Upper lobe of left lung (tissue), 4 donors: Measurements from ENCODE around the gene MOXD1.

Experiments
- POLR2A ChIP-seq, 4 donors: fragments of 450-650 bp; IDR thresholded peaks; one replicate each; pipeline ENCODE4 v1.5.1; 2016 to 2017; ENCODE audit warnings: antibody characterized with exemption in 4 of 4, mild to moderate bottlenecking in 2 of 4
- TF ChIP-seq, protein P1 (sequence below), 6 experiments: fragments of 450-650 bp in 4 of 6; fragments of 200-600 bp in 2 of 6; sonication (generic) in 2 of 6; IDR thresholded peaks; one replicate each; pipeline ENCODE4 v1.5.1; 2016 to 2019; ENCODE audit warnings: antibody characterized with exemption in 6 of 6

DNA sequence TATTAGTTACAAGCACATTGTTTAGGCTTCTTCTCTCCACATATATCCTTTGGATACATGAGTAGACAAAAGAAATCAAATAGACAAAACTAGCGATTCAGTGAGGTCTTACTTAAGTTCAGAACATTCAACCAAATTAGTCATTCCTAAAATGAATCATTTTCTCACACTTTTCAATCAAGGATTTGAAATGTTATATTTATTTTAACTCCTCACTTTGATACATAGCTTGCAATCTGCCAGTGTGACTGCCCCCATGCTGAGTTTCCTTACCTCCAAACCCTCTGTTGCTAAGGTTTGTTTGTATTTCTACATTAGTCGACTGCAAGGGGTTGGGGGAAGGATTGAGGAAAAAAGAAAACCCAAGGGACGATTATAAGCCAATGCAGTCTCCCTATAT, 3.5 kb upstream of the MOXD1 start:
- TF ChIP-seq, protein P1, sequence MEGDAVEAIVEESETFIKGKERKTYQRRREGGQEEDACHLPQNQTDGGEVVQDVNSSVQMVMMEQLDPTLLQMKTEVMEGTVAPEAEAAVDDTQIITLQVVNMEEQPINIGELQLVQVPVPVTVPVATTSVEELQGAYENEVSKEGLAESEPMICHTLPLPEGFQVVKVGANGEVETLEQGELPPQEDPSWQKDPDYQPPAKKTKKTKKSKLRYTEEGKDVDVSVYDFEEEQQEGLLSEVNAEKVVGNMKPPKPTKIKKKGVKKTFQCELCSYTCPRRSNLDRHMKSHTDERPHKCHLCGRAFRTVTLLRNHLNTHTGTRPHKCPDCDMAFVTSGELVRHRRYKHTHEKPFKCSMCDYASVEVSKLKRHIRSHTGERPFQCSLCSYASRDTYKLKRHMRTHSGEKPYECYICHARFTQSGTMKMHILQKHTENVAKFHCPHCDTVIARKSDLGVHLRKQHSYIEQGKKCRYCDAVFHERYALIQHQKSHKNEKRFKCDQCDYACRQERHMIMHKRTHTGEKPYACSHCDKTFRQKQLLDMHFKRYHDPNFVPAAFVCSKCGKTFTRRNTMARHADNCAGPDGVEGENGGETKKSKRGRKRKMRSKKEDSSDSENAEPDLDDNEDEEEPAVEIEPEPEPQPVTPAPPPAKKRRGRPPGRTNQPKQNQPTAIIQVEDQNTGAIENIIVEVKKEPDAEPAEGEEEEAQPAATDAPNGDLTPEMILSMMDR (IDR thresholded peaks at IDR 0.05) = no peak
- TF ChIP-seq POLR2A (IDR thresholded peaks at IDR 0.05) = no peak
